ENCODE results near the gene TRIM33. TPM values are rescaled to one million over a fixed set of nuclear protein-coding genes. Genes with fewer than 3 reads are reported as not detected.

Gene TRIM33
- total and polyA plus RNA-seq, 2 of the 13 experiments (the other 11 are each of a cell fraction or from before 2014, with no cell fraction given): 35.5 to 42.2 TPM

GRCh38 chr1:114550336-114550735 is 39.3 kb upstream of the TRIM33 start:
- Histone ChIP-seq H3K4me1 (ENCODE audit: insufficient read depth, low read length) (peaks cover 34% of the 10 kb centered on the region), H3K27ac (ENCODE audit: extremely low read length, insufficient read depth, low read length) (no peak overlapping the region), H3K27me3 (ENCODE audit: control insufficient read depth in 1 of 2, insufficient read depth in 2 of 2, low read length in 2 of 2) (no peaks in the 10 kb centered on the region), H4K20me1 (ENCODE audit: insufficient read depth, low read length) (no peaks in the 10 kb centered on the region), H3K9ac (ENCODE audit: insufficient read depth, low read depth, low read length) (no peak overlapping the region), H3K36me3 (replicated peaks in 1 of 2; ENCODE audit: control insufficient read depth in 1 of 2, insufficient read depth in 2 of 2, low read length in 2 of 2) (no peaks in the 10 kb centered on the region), H3K4me2 (ENCODE audit: low read depth, low read length) (no peak overlapping the region), H3K9me3 (ENCODE audit: low read length) (no peaks in the 10 kb centered on the region), H3K79me2 (ENCODE audit: insufficient read depth, low read length) (no peaks in the 10 kb centered on the region), H3K4me3 (replicated peaks in 1 of 3; ENCODE audit: insufficient read depth in 1 of 3, low read depth in 2 of 3, low read length in 3 of 3) (no peak overlapping the region), H2AFZ (ENCODE audit: low read length) (no peak overlapping the region)
- DNase-seq (ENCODE audit: low spot score): no peak
- WGBS (ENCODE audit: low lambda C conversion rate): 88% methylated on average over 2 of the region's 2 CpGs
- in situ Hi-C loops (cut with HindIII; ENCODE audit: extremely low pct_ligation_motif_present, low pct_unique_long_range_greater_than_20kb): no loop called here
- ChIA-PET POLR2A (interaction anchor here (0.7 kb wide), 1 partner anchor 83 kb away, joined by 3 read pairs; no protein-coding TSS in a partner anchor), CTCF (ENCODE audit: low intra/inter-chr PET ratio, low total read pairs) (no interaction called here)
- ATAC-seq: no peak
- no peak for FAIRE-seq
- intact Hi-C loops (cut with micrococcal nuclease; ENCODE audit: unreplicated experiment): no loop called here
- no TSS peak for BruUV-seq (replicated peaks)
- TF ChIP-seq NRL (CRISPR knock-in tag; IDR thresholded peaks at IDR 0.05; ENCODE audit: borderline replicate concordance) (no peak), ZNF253 (CRISPR knock-in tag; IDR thresholded peaks at IDR 0.05; ENCODE audit: borderline replicate concordance) (no peak), ZNF326 (CRISPR knock-in tag; IDR thresholded peaks at IDR 0.05; ENCODE audit: borderline replicate concordance) (no peak), ZNF251 (CRISPR knock-in tag; IDR thresholded peaks at IDR 0.05) (no peak), HDAC2 (CRISPR knock-in tag; IDR thresholded peaks at IDR 0.05) (no peak), POLR2A (IDR thresholded peaks at IDR 0.05; ENCODE audit: insufficient read depth in 1 of 2, low read depth in 2 of 2, low read length in 2 of 2) (no peak), ZSCAN30 (CRISPR knock-in tag; IDR thresholded peaks at IDR 0.05) (no peak), ZFP36 (IDR thresholded peaks at IDR 0.05; ENCODE audit: borderline replicate concordance, low read depth, low read length, partially characterized antibody) (no peak), HDAC6 (IDR thresholded peaks at IDR 0.05; ENCODE audit: low read depth, low read length) (no peak), MIER3 (CRISPR knock-in tag; IDR thresholded peaks at IDR 0.05; ENCODE audit: borderline replicate concordance) (no peak), RARG (CRISPR knock-in tag; IDR thresholded peaks at IDR 0.05; ENCODE audit: low read depth) (no peak), SIN3A (IDR thresholded peaks at IDR 0.05; ENCODE audit: borderline replicate concordance, low read depth, low read length) (no peak), CSRNP1 (CRISPR knock-in tag; IDR thresholded peaks at IDR 0.05) (no peak), RAD51 (IDR thresholded peaks at IDR 0.05; ENCODE audit: borderline replicate concordance) (no peak)
- TF ChIP-seq, protein P1, sequence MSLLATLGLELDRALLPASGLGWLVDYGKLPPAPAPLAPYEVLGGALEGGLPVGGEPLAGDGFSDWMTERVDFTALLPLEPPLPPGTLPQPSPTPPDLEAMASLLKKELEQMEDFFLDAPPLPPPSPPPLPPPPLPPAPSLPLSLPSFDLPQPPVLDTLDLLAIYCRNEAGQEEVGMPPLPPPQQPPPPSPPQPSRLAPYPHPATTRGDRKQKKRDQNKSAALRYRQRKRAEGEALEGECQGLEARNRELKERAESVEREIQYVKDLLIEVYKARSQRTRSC (CRISPR knock-in tag; IDR thresholded peaks at IDR 0.05; ENCODE audit: low read depth): no peak
